A549 treated with AZD2906 at 1 μM for 4 hours (cell line): Measurements from ENCODE around the gene DBP. TPM values are rescaled to one million over a fixed set of nuclear protein-coding genes. Genes with fewer than 3 reads are reported as not detected.

Experiments
- total RNA-seq: library from RNA; stranded (reverse); fragments of 200-300 nt; extraction: Qiagen RNA extraction; gene quantifications from 5 replicates; pipeline ENCODE4 v1.2.3, GENCODE V29; 2022

The DBP gene
- total RNA-seq = 1.4 to 2.6 TPM (median 1.9 TPM) in 5 replicates

GRCh38 chr19:48636859-48637448 is at the start of gene DBP:
TSS of gene DBP (minus strand) at chr19:48637379. CDS start at chr19:48636994, 385 bp downstream.

GRCh38 chr19:48672994-48673393 is 35.8 kb upstream of the DBP start, which contains the start of gene NTN5:
TSS of gene NTN5 (minus strand) at chr19:48673017. CDS start at chr19:48670986, 2,031 bp downstream.

GRCh38 chr19:48646001-48646721 is 9.0 kb upstream of the DBP start, which contains the start of gene CA11:
TSS of gene CA11 (minus strand) at chr19:48646187. CDS start at chr19:48645632, 555 bp downstream.

GRCh38 chr19:48618916-48619691 is 18.1 kb downstream of the DBP start, which contains the start of the genes RPL18 and SPHK2:
TSS of gene RPL18 (minus strand) at chr19:48619178. CDS start at chr19:48619143, 35 bp downstream.
TSS of gene SPHK2 (plus strand) at chr19:48619506. CDS start at chr19:48620515, 1,009 bp downstream.

GRCh38 chr19:48614436-48615230 is 22.5 kb downstream of the DBP start, which contains the start of gene FAM83E:
TSS of gene FAM83E (minus strand) at chr19:48615076. CDS start at chr19:48613372, 1,704 bp downstream.

GRCh38 chr19:48606463-48607358 is 30.5 kb downstream of the DBP start, which contains the start of gene SPACA4:
TSS of gene SPACA4 (plus strand) at chr19:48606742. CDS start at chr19:48606979, 237 bp downstream.

Other genes with a start within 250 kb of the DBP start
- 392 to 442 TPM (median 433 TPM) in 5 replicates for gene KDELR1, start 245.8 kb downstream of the DBP start, total RNA-seq
- 5.6 to 8.5 TPM (median 8.1 TPM) in 5 replicates for gene GRIN2D, start 243.7 kb downstream of the DBP start, total RNA-seq
- 109 to 124 TPM (median 114 TPM) in 5 replicates for gene GRWD1, start 191.4 kb downstream of the DBP start, total RNA-seq
- 0.80 to 1.6 TPM (median 1.1 TPM) in 5 replicates for gene KCNJ14, start 181.8 kb downstream of the DBP start, total RNA-seq
- gene CYTH2, start 168.0 kb downstream of the DBP start, total RNA-seq = 55.7 to 66.9 TPM (median 63.2 TPM) in 5 replicates
- 2.5 to 5.4 TPM (median 5.0 TPM) in 5 replicates for gene LMTK3, start 125.5 kb downstream of the DBP start, total RNA-seq
- 13.7 to 18.5 TPM (median 15.6 TPM) in 5 replicates for gene SULT2B1, start 85.2 kb downstream of the DBP start, total RNA-seq
- gene SPACA4, start 30.6 kb downstream of the DBP start, total RNA-seq = 0.06 TPM in 1 of 5 replicates, not detected in the others
- gene FAM83E, start 22.3 kb downstream of the DBP start, total RNA-seq = 0.12 to 0.40 TPM (median 0.21 TPM) in 5 replicates
- gene RPL18, start 18.2 kb downstream of the DBP start, total RNA-seq = 3,280 to 3,604 TPM (median 3,357 TPM) in 5 replicates
- gene SPHK2, start 17.9 kb downstream of the DBP start, total RNA-seq = 10.1 to 17.9 TPM (median 15.0 TPM) in 5 replicates
- gene CA11, start 8.8 kb upstream of the DBP start, total RNA-seq = 6.9 to 11.7 TPM (median 9.4 TPM) in 5 replicates
- 0.06 to 0.22 TPM (median 0.15 TPM) in 5 replicates for gene NTN5, start 35.6 kb upstream of the DBP start, total RNA-seq
- gene FUT2, start 58.6 kb upstream of the DBP start, total RNA-seq = not detected in 5 replicates
- 0.25 to 0.52 TPM (median 0.35 TPM) in 5 replicates for gene MAMSTR, start 82.3 kb upstream of the DBP start, total RNA-seq
- gene RASIP1, start 103.2 kb upstream of the DBP start, total RNA-seq = 0.42 to 0.98 TPM (median 0.45 TPM) in 5 replicates
- gene IZUMO1, start 109.5 kb upstream of the DBP start, total RNA-seq = not detected in 5 replicates
- gene FUT1, start 115.3 kb upstream of the DBP start, total RNA-seq = 0.04 to 0.13 TPM (median 0.06 TPM) in 5 replicates
- not detected in 5 replicates for gene FGF21, start 118.1 kb upstream of the DBP start, total RNA-seq
- 51.3 to 63.4 TPM (median 60.9 TPM) in 5 replicates for gene BCAT2, start 173.7 kb upstream of the DBP start, total RNA-seq
- gene HSD17B14, start 199.1 kb upstream of the DBP start, total RNA-seq = 12.4 to 16.1 TPM (median 13.9 TPM) in 5 replicates
- 1.2 to 1.6 TPM (median 1.4 TPM) in 5 replicates for gene PLEKHA4, start 231.2 kb upstream of the DBP start, total RNA-seq
- gene PPP1R15A, start 235.0 kb upstream of the DBP start, total RNA-seq = 79.7 to 121 TPM (median 92.8 TPM) in 5 replicates